ENCODE results near the gene AURKAIP1.

AURKAIP1 gene

GRCh38 chr1:1347663-1348419 is 27.2 kb downstream of the AURKAIP1 start:
- DNase-seq (ENCODE audit: low spot score): peak; percentile 29

GRCh38 chr1:1347026-1347595 is 27.9 kb downstream of the AURKAIP1 start:
- DNase-seq (ENCODE audit: low spot score): no peak

GRCh38 chr1:1346501-1346890 is 28.5 kb downstream of the AURKAIP1 start:
- no peak for DNase-seq (ENCODE audit: low spot score)

- DNase-seq (ENCODE audit: low spot score): no peak
These were observed 29.0 kb downstream of the AURKAIP1 start for GRCh38 chr1:1345860-1346500.

GRCh38 chr1:1345384-1345783 is 29.6 kb downstream of the AURKAIP1 start:
- DNase-seq (ENCODE audit: low spot score): no peak

- no peak for DNase-seq (ENCODE audit: low spot score)
These were observed 30.2 kb downstream of the AURKAIP1 start for GRCh38 chr1:1344655-1345361.

GRCh38 chr1:1343811-1344421 is 31.1 kb downstream of the AURKAIP1 start:
- DNase-seq (ENCODE audit: low spot score): no peak

- DNase-seq (ENCODE audit: low spot score): no peak
These were observed 32.4 kb downstream of the AURKAIP1 start for GRCh38 chr1:1342584-1343115.

GRCh38 chr1:1342061-1342562 is 32.9 kb downstream of the AURKAIP1 start:
- DNase-seq (ENCODE audit: low spot score): no peak

- DNase-seq (ENCODE audit: low spot score): no peak
These were observed 33.4 kb downstream of the AURKAIP1 start for GRCh38 chr1:1341549-1342021.

- DNase-seq (ENCODE audit: low spot score): no peak
These were observed 34.0 kb downstream of the AURKAIP1 start for GRCh38 chr1:1340791-1341548.

- no peak for DNase-seq (ENCODE audit: low spot score)
These were observed 34.8 kb downstream of the AURKAIP1 start for GRCh38 chr1:1340185-1340584.

GRCh38 chr1:1338278-1338677 is 36.7 kb downstream of the AURKAIP1 start:
- no peak for DNase-seq (ENCODE audit: low spot score)

GRCh38 chr1:1337793-1338147 is 37.2 kb downstream of the AURKAIP1 start:
- no peak for DNase-seq (ENCODE audit: low spot score)

- DNase-seq (ENCODE audit: low spot score): no peak
These were observed 37.8 kb downstream of the AURKAIP1 start for GRCh38 chr1:1336931-1337792.

- no peak for DNase-seq (ENCODE audit: low spot score)
These were observed 38.6 kb downstream of the AURKAIP1 start for GRCh38 chr1:1336446-1336845.

GRCh38 chr1:1335792-1336248 is 39.2 kb downstream of the AURKAIP1 start:
- no peak for DNase-seq (ENCODE audit: low spot score)

- no peak for DNase-seq (ENCODE audit: low spot score)
These were observed 39.7 kb downstream of the AURKAIP1 start for GRCh38 chr1:1335283-1335682.

- DNase-seq (ENCODE audit: low spot score): no peak
These were observed 40.2 kb downstream of the AURKAIP1 start for GRCh38 chr1:1334835-1335234.
